GM12892 (cell line): ENCODE measurements around the gene TCOF1.

Source experiments
- POLR2A ChIP-seq: IDR thresholded peaks from 2 replicates; pipeline ENCODE4 v1.6.1; 2011; ENCODE audit warnings: low read depth, low read length, control low read depth
- POLR2AphosphoS5 ChIP-seq: IDR thresholded peaks from 2 replicates; pipeline ENCODE4 v1.6.1; 2011; ENCODE audit warnings: low read depth, low read length, control low read depth
- TAF1 ChIP-seq: IDR thresholded peaks from 2 replicates; pipeline ENCODE4 v1.6.1; 2011; ENCODE audit warnings: low read depth, mild to moderate bottlenecking, control low read depth, low read length, borderline replicate concordance

DNA sequence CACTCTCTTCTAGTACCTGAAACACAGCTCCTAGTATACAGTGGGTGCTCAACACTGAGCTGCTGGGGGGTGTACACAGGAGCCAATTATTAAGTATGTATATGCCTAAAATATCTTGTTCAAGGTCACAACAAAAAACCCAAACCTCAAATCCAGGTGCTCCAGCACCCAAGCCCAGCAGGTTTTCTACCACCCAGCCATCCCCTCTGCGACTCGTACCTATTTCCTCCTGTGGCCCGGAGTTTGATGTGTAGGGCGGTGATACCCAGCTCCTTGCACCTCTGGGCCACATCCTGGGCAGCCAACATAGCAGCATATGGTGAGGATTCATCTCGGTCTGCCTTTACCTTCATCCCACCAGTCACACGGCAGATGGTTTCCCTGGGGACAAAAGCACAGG is 89.1 kb downstream of the TCOF1 start:
- TF ChIP-seq POLR2AphosphoS5 (no peak), TAF1 (no peak), POLR2A (no peak)
